UCSD-AML1 (cell line): ENCODE results near the gene HORMAD2.

Source experiments
- DNase-seq: peaks from one replicate; lab custom pipeline; 2025; ENCODE audit not compliant: unreplicated experiment; lab: John Stamatoyannopoulos, UW

HORMAD2 gene

GRCh38 chr22:30225220-30225927 is 145.1 kb downstream of the HORMAD2 start:
- DNase-seq = no peak

GRCh38 chr22:30226192-30226832 is 146.0 kb downstream of the HORMAD2 start:
- no peak for DNase-seq
